Measurements from ENCODE around the gene GNAS-AS1.
A peak's percentile ranks its signal among the peaks of the same experiment; 100 is the strongest.

GNAS-AS1 gene

DNA sequence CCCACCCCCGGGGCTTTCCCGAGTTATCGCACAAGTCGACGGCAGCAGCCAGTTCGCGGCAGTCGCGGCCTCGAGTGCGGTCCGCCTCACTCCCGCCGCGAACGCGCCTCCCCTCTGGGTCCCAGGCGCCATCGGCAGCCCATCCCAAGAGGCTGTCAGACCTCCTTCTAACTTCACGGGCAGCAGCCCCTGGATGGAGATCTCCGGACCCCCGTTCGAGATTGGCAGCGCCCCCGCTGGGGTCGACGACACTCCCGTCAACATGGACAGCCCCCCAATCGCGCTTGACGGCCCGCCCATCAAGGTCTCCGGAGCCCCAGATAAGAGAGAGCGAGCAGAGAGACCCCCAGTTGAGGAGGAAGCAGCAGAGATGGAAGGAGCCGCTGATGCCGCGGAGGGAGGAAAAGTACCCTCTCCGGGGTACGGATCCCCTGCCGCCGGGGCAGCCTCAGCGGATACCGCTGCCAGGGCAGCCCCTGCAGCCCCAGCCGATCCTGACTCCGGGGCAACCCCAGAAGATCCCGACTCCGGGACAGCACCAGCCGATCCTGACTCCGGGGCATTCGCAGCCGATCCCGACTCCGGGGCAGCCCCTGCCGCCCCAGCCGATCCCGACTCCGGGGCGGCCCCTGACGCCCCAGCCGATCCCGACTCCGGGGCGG is 3.4 kb upstream of the GNAS-AS1 start:
- Histone ChIP-seq H3K36me3 (ENCODE audit: control insufficient read depth, insufficient read depth, low read length, severe bottlenecking) (no peaks in the 10 kb centered on the region), H3K4me1 (ENCODE audit: control insufficient read depth, insufficient read depth, low read length) (peaks cover 16% of the 10 kb centered on the region), H3K9me3 (ENCODE audit: control insufficient read depth, low read length) (no peaks in the 10 kb centered on the region), H3K9ac (ENCODE audit: low read length) (no peak overlapping the region), H3K4me3 (ENCODE audit: low read length) (peak overlapping the region; percentile 15), H3K27me3 (replicated peaks; ENCODE audit: control insufficient read depth, insufficient read depth, low read length) (peaks cover 34% of the 10 kb centered on the region)
- DNase-seq (ENCODE audit: low read depth) = no peak

DNA sequence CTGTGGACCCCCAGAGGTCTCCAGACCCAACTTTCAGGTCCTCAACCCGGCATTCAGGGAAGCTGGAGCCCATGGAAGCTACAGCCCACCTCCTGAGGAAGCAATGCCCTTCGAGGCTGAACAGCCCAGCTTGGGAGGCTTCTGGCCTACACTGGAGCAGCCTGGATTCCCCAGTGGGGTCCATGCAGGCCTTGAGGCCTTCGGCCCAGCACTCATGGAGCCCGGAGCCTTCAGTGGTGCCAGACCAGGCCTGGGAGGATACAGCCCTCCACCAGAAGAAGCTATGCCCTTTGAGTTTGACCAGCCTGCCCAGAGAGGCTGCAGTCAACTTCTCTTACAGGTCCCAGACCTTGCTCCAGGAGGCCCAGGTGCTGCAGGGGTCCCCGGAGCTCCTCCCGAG is 2.8 kb upstream of the GNAS-AS1 start:
- no peaks in the 10 kb centered on the region for H3K36me3 ChIP-seq (ENCODE audit: control insufficient read depth, insufficient read depth, low read length, severe bottlenecking)
- no peaks in the 10 kb centered on the region for H3K9me3 ChIP-seq (ENCODE audit: control insufficient read depth, low read length)
- H3K27me3 ChIP-seq (replicated peaks; ENCODE audit: control insufficient read depth, insufficient read depth, low read length) = peaks cover 33% of the 10 kb centered on the region
- H3K4me1 ChIP-seq (ENCODE audit: control insufficient read depth, insufficient read depth, low read length) = peaks cover 16% of the 10 kb centered on the region
- no peak overlapping the region for H3K4me3 ChIP-seq (ENCODE audit: low read length)
- no peak overlapping the region for H3K9ac ChIP-seq (ENCODE audit: low read length)
- DNase-seq (ENCODE audit: low read depth) = no peak

DNA sequence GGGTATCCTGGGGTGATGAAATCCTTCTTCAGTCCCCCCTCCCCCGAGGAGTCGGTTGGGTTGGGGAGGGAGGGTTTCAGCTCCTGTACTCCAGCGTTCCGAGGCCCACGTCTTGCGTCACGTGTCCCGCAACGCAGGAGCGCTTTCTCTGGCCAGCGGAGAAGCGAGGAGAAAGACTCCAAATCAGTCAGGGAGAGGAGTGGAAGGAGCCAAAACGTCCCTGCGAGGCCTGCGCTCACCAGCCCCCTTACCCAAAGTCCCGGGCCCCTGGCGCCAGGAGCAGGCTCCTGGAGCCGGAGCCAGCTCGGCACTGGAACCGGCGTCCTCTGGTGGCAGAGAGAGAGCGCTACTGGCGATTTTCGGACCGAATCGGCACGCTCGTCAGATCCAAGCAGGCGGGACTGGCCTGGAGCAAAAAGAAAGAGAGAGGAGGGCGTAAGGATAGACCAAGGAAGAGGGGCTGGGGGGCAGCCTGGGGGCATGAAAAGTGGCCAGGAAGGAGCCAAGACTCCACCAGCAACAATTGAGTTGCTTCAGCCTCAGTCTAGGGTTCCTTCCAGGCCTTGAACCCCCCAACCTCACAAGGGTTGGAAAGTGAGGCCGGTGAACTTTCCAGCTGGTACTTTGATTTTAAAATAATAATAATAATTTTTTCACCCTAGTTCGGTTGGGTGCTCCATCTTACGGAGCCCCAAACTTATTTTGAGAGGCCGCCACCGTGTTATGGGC is 2.0 kb upstream of the GNAS-AS1 start, which contains the start of gene GNAS:
Gene GNAS, plus strand, starts transcription at position 174 of the 729 bp plus-strand sequence.
- Histone ChIP-seq H3K27me3 (replicated peaks; ENCODE audit: control insufficient read depth, insufficient read depth, low read length) (peaks cover 25% of the 10 kb centered on the region), H3K4me1 (ENCODE audit: control insufficient read depth, insufficient read depth, low read length) (peaks cover 16% of the 10 kb centered on the region), H3K9me3 (ENCODE audit: control insufficient read depth, low read length) (no peaks in the 10 kb centered on the region), H3K36me3 (ENCODE audit: control insufficient read depth, insufficient read depth, low read length, severe bottlenecking) (no peaks in the 10 kb centered on the region), H3K4me3 (ENCODE audit: low read length) (peak within 1 kb of the TSS; percentile 83), H3K9ac (ENCODE audit: low read length) (no peak within 1 kb of the TSS)
- DNase-seq (ENCODE audit: low read depth) = peak; percentile 78

DNA sequence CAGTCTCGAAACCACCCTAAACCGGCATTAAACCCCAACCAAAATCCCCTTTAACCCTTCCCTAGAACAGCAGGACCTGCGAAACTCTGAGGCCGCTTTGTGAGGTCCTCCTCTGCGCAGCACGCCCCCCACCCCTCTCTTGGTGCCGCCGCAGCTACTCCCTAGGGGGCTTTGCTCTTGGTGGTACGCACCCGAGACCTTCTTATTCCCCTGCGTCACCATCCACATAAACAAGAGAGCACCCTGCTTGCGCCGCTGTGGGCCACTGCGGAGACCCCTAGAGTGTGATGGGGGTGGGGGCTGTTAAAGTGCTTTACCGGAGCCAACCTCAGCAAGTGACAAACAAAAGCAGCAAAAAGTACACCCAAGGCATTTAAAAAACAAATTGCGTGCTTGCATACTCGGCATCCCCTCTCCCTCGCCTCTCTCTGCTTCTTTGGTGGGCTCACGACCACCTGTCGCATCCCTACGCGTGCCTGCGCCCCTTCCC is 1.3 kb upstream of the GNAS-AS1 start:
- no peaks in the 10 kb centered on the region for H3K9me3 ChIP-seq (ENCODE audit: control insufficient read depth, low read length)

DNA sequence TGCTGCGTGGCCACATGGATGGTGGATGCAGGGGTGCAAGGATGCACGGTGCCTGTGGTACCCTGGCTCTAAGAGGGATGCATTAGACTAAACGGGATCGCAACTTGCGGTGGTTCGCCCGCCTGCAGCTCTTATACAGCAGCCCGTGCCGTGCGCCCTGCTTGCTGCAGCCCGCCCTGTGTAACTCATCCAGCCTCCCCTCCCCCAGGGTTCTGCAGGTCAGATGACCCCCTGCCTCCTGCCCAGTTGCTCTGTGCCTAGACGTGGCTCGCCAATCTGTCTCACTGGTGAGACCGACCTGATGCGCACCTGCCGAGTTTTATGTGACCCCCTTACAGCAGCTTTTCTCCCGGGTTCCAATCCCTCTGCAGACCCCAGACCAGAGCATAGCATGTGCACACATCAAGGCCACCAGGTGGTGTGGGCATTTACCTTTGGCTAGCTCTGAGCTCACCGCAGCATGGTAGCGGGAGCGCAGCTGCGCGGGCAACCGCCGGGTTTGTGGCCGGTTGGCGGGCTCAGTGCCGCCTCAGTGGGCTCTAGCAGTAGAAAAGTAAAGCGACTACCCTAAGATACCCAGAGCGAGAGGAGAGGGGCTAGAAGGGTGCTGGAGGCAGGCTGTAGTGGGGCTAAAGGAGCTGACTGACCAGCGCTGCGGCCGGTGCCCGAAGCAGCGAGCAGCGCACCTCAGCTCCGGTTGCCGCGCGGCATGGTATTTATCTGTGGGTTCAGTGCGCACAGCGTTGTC is 693 bp upstream of the GNAS-AS1 start:
- Histone ChIP-seq H3K4me3 (ENCODE audit: low read length) (peak overlapping the region; percentile 83), H3K9me3 (ENCODE audit: control insufficient read depth, low read length) (no peaks in the 10 kb centered on the region), H3K9ac (ENCODE audit: low read length) (no peak overlapping the region), H3K4me1 (ENCODE audit: control insufficient read depth, insufficient read depth, low read length) (peaks cover 16% of the 10 kb centered on the region), H3K36me3 (ENCODE audit: control insufficient read depth, insufficient read depth, low read length, severe bottlenecking) (no peaks in the 10 kb centered on the region), H3K27me3 (replicated peaks; ENCODE audit: control insufficient read depth, insufficient read depth, low read length) (peaks cover 21% of the 10 kb centered on the region)
- DNase-seq (ENCODE audit: low read depth) = no peak

More for the DNA sequence above, 1.3 kb upstream of the GNAS-AS1 start:
- peaks cover 18% of the 10 kb centered on the region for H3K27me3 ChIP-seq (replicated peaks; ENCODE audit: control insufficient read depth, insufficient read depth, low read length)
- H3K4me3 ChIP-seq (ENCODE audit: low read length) = peak overlapping the region; percentile 83
- peaks cover 16% of the 10 kb centered on the region for H3K4me1 ChIP-seq (ENCODE audit: control insufficient read depth, insufficient read depth, low read length)
- H3K36me3 ChIP-seq (ENCODE audit: control insufficient read depth, insufficient read depth, low read length, severe bottlenecking) = no peaks in the 10 kb centered on the region
- no peak for DNase-seq (ENCODE audit: low read depth)
- no peak overlapping the region for H3K9ac ChIP-seq (ENCODE audit: low read length)

DNA sequence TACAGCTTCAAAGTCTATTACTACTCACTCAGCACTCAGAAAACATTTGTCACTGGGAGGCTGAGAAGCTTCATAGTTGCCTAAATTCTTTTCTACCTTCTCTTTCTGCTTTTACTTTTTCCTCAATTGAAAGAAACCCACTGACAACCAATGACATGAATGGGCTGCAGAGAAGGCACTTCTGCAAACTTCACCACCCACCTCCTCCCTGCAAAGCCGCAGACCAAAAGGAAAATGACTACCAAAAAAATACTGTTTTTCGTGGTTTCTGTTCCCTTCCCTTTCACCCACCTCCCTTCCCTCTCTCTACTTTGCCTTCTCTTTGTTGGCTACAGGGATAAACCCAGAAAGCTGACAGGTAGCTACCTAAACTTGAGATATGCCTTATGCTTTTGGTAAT is 3.2 kb downstream of the GNAS-AS1 start:
- no peaks in the 10 kb centered on the region for H3K9me3 ChIP-seq (ENCODE audit: control insufficient read depth, low read length)
- peaks cover 10% of the 10 kb centered on the region for H3K4me1 ChIP-seq (ENCODE audit: control insufficient read depth, insufficient read depth, low read length)
- H3K4me3 ChIP-seq (ENCODE audit: low read length) = no peak overlapping the region
- no peaks in the 10 kb centered on the region for H3K36me3 ChIP-seq (ENCODE audit: control insufficient read depth, insufficient read depth, low read length, severe bottlenecking)
- no peak for DNase-seq (ENCODE audit: low read depth)
- H3K27me3 ChIP-seq (replicated peaks; ENCODE audit: control insufficient read depth, insufficient read depth, low read length) = peaks cover 19% of the 10 kb centered on the region
- H3K9ac ChIP-seq (ENCODE audit: low read length) = no peak overlapping the region

DNA sequence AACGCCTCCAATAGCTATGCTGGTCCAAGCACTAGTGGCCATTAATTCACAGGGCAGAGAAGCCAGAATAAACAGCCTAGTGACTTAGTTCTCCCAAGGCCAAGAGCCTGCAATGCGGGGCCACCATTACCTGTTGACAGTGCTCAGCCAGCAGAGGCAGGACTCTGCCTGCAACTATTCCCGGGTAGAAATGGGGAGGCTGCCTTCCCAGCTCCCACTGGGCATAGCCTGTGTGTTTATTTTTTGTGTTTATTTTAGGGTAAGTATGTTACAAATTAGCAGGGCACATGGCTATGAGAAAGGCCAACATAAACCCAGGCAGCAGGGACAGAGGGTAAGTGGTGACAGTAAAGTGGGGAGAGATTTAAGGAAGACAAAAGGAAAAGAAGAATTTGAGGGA is 5.0 kb downstream of the GNAS-AS1 start:
- no peak for DNase-seq (ENCODE audit: low read depth)
- H3K4me3 ChIP-seq (ENCODE audit: low read length) = no peak overlapping the region
- peaks cover 17% of the 10 kb centered on the region for H3K27me3 ChIP-seq (replicated peaks; ENCODE audit: control insufficient read depth, insufficient read depth, low read length)
- peaks cover 5% of the 10 kb centered on the region for H3K4me1 ChIP-seq (ENCODE audit: control insufficient read depth, insufficient read depth, low read length)
- no peaks in the 10 kb centered on the region for H3K9me3 ChIP-seq (ENCODE audit: control insufficient read depth, low read length)
- no peak overlapping the region for H3K9ac ChIP-seq (ENCODE audit: low read length)
- no peaks in the 10 kb centered on the region for H3K36me3 ChIP-seq (ENCODE audit: control insufficient read depth, insufficient read depth, low read length, severe bottlenecking)

DNA sequence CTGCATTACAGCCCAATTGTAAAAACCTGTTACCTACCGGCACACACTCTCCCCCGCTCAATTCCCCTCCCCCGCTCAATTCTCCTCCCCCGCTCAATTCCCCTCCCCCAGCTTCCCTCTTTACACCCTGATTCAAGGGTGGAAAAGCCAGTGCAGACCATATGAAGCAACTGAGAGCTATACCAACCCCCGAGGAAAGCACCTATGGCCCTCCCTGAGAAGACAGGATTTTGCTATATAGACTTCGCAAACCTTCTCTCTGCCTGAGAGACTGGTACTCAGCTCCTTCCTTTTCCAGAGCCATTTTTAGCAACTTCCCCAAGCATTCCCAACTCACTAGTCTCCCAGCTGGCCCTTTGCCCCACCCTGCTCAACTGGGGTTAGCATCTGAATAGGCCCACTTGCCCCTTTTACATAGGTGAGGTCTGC is 7.6 kb downstream of the GNAS-AS1 start:
- no peak overlapping the region for H3K9ac ChIP-seq (ENCODE audit: low read length)
- DNase-seq (ENCODE audit: low read depth) = no peak
- H3K36me3 ChIP-seq (ENCODE audit: control insufficient read depth, insufficient read depth, low read length, severe bottlenecking) = no peaks in the 10 kb centered on the region
- no peaks in the 10 kb centered on the region for H3K9me3 ChIP-seq (ENCODE audit: control insufficient read depth, low read length)
- H3K27me3 ChIP-seq (replicated peaks; ENCODE audit: control insufficient read depth, insufficient read depth, low read length) = peaks cover 17% of the 10 kb centered on the region
- H3K4me3 ChIP-seq (ENCODE audit: low read length) = no peak overlapping the region
- no peaks in the 10 kb centered on the region for H3K4me1 ChIP-seq (ENCODE audit: control insufficient read depth, insufficient read depth, low read length)

DNA sequence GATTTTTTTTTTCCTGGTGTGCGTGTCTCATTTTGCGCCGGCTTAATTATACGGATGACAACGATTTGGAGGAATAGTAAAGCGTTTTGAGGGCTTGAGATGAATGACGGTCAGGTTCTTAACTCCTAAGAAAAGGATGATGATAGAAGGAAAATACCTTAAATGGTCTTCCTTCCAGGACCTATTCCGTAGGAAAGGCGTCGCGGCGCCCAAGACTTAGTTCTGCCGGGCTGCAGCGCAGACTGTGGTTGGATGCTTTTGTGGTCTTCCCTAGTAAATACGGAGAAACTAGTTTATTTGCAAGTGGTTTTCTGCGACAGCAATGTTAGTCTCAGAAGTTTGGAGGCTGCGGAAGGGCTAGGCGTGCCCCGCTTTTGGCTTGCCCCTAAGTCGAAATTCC is 8.4 kb downstream of the GNAS-AS1 start:
- H3K36me3 ChIP-seq (ENCODE audit: control insufficient read depth, insufficient read depth, low read length, severe bottlenecking) = no peaks in the 10 kb centered on the region
- H3K27me3 ChIP-seq (replicated peaks; ENCODE audit: control insufficient read depth, insufficient read depth, low read length) = peaks cover 17% of the 10 kb centered on the region
- H3K4me1 ChIP-seq (ENCODE audit: control insufficient read depth, insufficient read depth, low read length) = no peaks in the 10 kb centered on the region
- no peak overlapping the region for H3K9ac ChIP-seq (ENCODE audit: low read length)
- no peak overlapping the region for H3K4me3 ChIP-seq (ENCODE audit: low read length)
- H3K9me3 ChIP-seq (ENCODE audit: control insufficient read depth, low read length) = no peaks in the 10 kb centered on the region
- DNase-seq (ENCODE audit: low read depth) = no peak

DNA sequence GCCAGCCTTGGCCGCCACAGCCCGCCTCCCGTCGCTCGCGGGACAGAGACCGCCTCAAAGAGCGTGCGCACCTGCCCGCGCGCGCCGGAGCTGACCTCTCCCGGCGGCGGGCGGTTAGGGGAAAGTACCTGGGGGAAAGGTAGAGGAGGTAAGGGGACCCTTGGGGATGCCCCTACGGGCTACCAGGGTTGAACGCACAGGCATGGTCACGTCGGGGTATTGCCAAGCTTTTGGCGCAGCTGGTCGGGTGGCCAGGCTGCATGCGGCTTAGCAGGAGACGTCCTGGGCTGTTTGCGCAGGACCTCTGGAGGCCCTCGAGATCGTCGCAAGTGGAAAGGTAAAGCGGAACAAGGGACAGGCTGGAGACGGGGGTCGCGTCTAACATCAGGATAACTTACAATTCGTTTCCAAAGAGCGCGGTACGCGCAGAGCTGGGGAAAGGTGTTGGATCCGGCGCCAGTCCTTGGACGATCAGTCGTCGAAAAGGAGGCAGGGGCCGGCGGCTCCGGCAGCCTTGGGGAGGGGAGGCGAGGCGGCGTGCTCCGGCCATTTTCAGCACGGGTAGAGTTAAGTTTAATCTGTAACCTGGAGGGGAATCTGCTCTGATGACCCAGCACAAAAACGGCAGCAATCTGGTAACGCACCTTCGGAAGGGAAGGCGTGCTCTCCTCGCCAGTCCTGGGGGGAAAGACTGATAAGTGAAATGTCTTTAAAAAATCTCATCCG is 9.0 kb downstream of the GNAS-AS1 start:
- DNase-seq (ENCODE audit: low read depth) = no peak
- H3K9me3 ChIP-seq (ENCODE audit: control insufficient read depth, low read length) = no peaks in the 10 kb centered on the region
- H3K36me3 ChIP-seq (ENCODE audit: control insufficient read depth, insufficient read depth, low read length, severe bottlenecking) = no peaks in the 10 kb centered on the region
- H3K9ac ChIP-seq (ENCODE audit: low read length) = no peak overlapping the region
- no peak overlapping the region for H3K4me3 ChIP-seq (ENCODE audit: low read length)
- H3K27me3 ChIP-seq (replicated peaks; ENCODE audit: control insufficient read depth, insufficient read depth, low read length) = peaks cover 14% of the 10 kb centered on the region
- H3K4me1 ChIP-seq (ENCODE audit: control insufficient read depth, insufficient read depth, low read length) = no peaks in the 10 kb centered on the region
